Neural cell (in vitro differentiated cells): ENCODE measurements around the gene LAMTOR3. TPM values are rescaled to one million over a fixed set of nuclear protein-coding genes. Genes with fewer than 3 reads are reported as not detected.

Experiments used
- H2AFZ ChIP-seq: fragments of 200-600, 300-800 bp; sonication (generic), shearing (Covaris generic); 2 replicates; pipeline ENCODE4 v1.6.0; 2014; ENCODE audit warnings: low read depth, mild to moderate bottlenecking, antibody characterized with exemption, low read length, moderate library complexity
- H3F3A ChIP-seq: fragments of 200-600 bp; shearing (Covaris generic); 2 replicates; pipeline ENCODE4 v1.6.1; 2016; ENCODE audit warnings: mild to moderate bottlenecking, moderate library complexity, mixed read lengths, antibody characterized with exemption, low read length; ENCODE audit not compliant: insufficient read depth, poor library complexity, severe bottlenecking
- H3K27ac ChIP-seq: fragments of 200-600, 300-800 bp; sonication (generic), shearing (Covaris generic); 2 replicates; pipeline ENCODE4 v1.5.1; 2014; ENCODE audit warnings: mild to moderate bottlenecking, low read length, moderate library complexity
- H3K27me3 ChIP-seq: fragments of 300-800, 200-600 bp; sonication (generic), shearing (Covaris generic); 2 replicates; pipeline ENCODE4 v1.6.0; 2014; ENCODE audit warnings: mild to moderate bottlenecking, low read depth, low read length, moderate library complexity; ENCODE audit not compliant: insufficient read depth
- H3K36me3 ChIP-seq: fragments of 300-800, 200-600 bp; sonication (generic), shearing (Covaris generic); 2 replicates; pipeline ENCODE4 v1.5.1; 2014; ENCODE audit warnings: mild to moderate bottlenecking, antibody characterized with exemption, low read length, moderate library complexity; ENCODE audit not compliant: insufficient read depth
- H3K4me2 ChIP-seq: fragments of 300-800, 200-600 bp; sonication (generic), shearing (Covaris generic); 2 replicates; pipeline ENCODE4 v1.6.0; 2014; ENCODE audit warnings: mild to moderate bottlenecking, low read length
- H3K4me3 ChIP-seq: fragments of 300-800, 200-600 bp; sonication (generic), shearing (Covaris generic); 2 replicates; pipeline ENCODE4 v1.5.1; 2014; ENCODE audit warnings: mild to moderate bottlenecking, low read length, moderate library complexity
- H3K79me2 ChIP-seq: fragments of 200-600 bp; shearing (Covaris generic); replicated peaks from 2 replicates; pipeline ENCODE4 v1.6.0; 2014; ENCODE audit warnings: mild to moderate bottlenecking, low read length, moderate library complexity; ENCODE audit not compliant: insufficient read depth
- H3K9ac ChIP-seq: fragments of 300-800, 200-600 bp; sonication (generic), shearing (Covaris generic); 2 replicates; pipeline ENCODE4 v1.6.1; 2016; ENCODE audit warnings: mild to moderate bottlenecking, low read length, mixed read lengths
- H3K9me2 ChIP-seq: fragments of 200-600 bp; shearing (Covaris generic); 2 replicates; pipeline ENCODE4 v1.6.1; 2016; ENCODE audit warnings: mild to moderate bottlenecking, low read length, mixed read lengths; ENCODE audit not compliant: insufficient read depth
- H3K9me3 ChIP-seq: fragments of 200-600, 300-800 bp; sonication (generic), shearing (Covaris generic); 2 replicates; pipeline ENCODE4 v1.6.1; 2016; ENCODE audit warnings: mild to moderate bottlenecking, mixed run types, low read length, moderate library complexity, mixed read lengths
- H4K20me1 ChIP-seq: fragments of 200-600 bp; shearing (Covaris generic); 2 replicates; pipeline ENCODE4 v1.6.1; 2016; ENCODE audit warnings: mild to moderate bottlenecking, mixed run types; ENCODE audit not compliant: insufficient read depth
- EP300 ChIP-seq: fragments of 450-650 bp; conservative IDR thresholded peaks from 2 replicates; pipeline ENCODE4 v1.6.1; 2014; ENCODE audit warnings: antibody characterized with exemption, mild to moderate bottlenecking, moderate library complexity; ENCODE audit not compliant: poor library complexity, severe bottlenecking
- EZH2 ChIP-seq: fragments of 200-600, 300-800 bp; shearing (Covaris generic), sonication (generic); IDR thresholded peaks from 2 replicates; pipeline ENCODE4 v1.6.1; 2014; ENCODE audit warnings: antibody characterized with exemption, low read length, borderline replicate concordance, mild to moderate bottlenecking; ENCODE audit not compliant: insufficient read depth, poor library complexity, severe bottlenecking
- MXI1 ChIP-seq: fragments of 450-650 bp; conservative IDR thresholded peaks from 2 replicates; pipeline ENCODE4 v1.6.1; 2014; ENCODE audit warnings: antibody characterized with exemption, mild to moderate bottlenecking; ENCODE audit not compliant: poor library complexity, severe bottlenecking
- POLR2AphosphoS5 ChIP-seq: IDR thresholded peaks from 2 replicates; pipeline ENCODE4 v1.6.1; 2012
- RAD21 ChIP-seq: fragments of 450-650 bp; conservative IDR thresholded peaks from 2 replicates; pipeline ENCODE4 v1.6.1; 2014; ENCODE audit warnings: antibody characterized with exemption, mild to moderate bottlenecking, moderate library complexity
- SMC3 ChIP-seq: fragments of 450-650 bp; conservative IDR thresholded peaks from 2 replicates; pipeline ENCODE4 v1.6.1; 2014; ENCODE audit warnings: antibody characterized with exemption, mild to moderate bottlenecking, moderate library complexity; ENCODE audit not compliant: poor library complexity
- TAF1 ChIP-seq: IDR thresholded peaks from 2 replicates; pipeline ENCODE4 v1.6.1; 2012; ENCODE audit warnings: low read depth
- polyA plus RNA-seq: library from polyadenylated mRNA; depleted of rRNA; stranded (reverse); fragments of >200 nt; gene quantifications from 2 replicates; pipeline ENCODE4 v1.2.3, GENCODE V29; 2014
- TF ChIP-seq, protein P1 (sequence below): IDR thresholded peaks from 2 replicates; pipeline ENCODE4 v1.6.1; 2012; ENCODE audit warnings: borderline replicate concordance
- TF ChIP-seq, protein P2 (sequence below): fragments of 450-650 bp; IDR thresholded peaks from 2 replicates; pipeline ENCODE4 v1.5.1; 2014; ENCODE audit warnings: antibody characterized with exemption, mild to moderate bottlenecking, moderate library complexity; ENCODE audit not compliant: poor library complexity, severe bottlenecking

LAMTOR3 gene
- polyA plus RNA-seq, 1 donor from 2014 or later, result 203 TPM

DNA sequence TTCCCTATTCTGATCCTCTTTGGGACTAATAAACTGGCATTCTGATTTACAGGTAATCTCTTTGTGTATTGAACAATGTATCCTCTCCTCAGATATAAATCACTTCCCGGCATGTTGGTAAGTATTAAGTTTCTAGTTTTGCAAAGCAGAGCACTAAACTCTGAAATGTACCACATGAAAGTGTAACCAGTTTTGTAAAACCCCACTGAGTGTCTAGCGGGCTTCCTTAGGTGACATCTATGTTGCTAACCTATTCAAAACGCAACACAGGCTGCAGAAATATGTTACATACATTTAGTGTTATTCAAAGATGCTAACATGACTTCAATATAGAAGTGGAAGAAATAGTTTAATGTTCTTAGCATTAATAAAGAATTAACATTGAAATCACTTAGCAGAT is 26.9 kb upstream of the LAMTOR3 start:
- TF ChIP-seq, protein P1, sequence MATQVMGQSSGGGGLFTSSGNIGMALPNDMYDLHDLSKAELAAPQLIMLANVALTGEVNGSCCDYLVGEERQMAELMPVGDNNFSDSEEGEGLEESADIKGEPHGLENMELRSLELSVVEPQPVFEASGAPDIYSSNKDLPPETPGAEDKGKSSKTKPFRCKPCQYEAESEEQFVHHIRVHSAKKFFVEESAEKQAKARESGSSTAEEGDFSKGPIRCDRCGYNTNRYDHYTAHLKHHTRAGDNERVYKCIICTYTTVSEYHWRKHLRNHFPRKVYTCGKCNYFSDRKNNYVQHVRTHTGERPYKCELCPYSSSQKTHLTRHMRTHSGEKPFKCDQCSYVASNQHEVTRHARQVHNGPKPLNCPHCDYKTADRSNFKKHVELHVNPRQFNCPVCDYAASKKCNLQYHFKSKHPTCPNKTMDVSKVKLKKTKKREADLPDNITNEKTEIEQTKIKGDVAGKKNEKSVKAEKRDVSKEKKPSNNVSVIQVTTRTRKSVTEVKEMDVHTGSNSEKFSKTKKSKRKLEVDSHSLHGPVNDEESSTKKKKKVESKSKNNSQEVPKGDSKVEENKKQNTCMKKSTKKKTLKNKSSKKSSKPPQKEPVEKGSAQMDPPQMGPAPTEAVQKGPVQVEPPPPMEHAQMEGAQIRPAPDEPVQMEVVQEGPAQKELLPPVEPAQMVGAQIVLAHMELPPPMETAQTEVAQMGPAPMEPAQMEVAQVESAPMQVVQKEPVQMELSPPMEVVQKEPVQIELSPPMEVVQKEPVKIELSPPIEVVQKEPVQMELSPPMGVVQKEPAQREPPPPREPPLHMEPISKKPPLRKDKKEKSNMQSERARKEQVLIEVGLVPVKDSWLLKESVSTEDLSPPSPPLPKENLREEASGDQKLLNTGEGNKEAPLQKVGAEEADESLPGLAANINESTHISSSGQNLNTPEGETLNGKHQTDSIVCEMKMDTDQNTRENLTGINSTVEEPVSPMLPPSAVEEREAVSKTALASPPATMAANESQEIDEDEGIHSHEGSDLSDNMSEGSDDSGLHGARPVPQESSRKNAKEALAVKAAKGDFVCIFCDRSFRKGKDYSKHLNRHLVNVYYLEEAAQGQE, result no peak
- TF ChIP-seq MXI1 (no peak), RAD21 (no peak), EP300 (no peak), EZH2 (no peak), POLR2AphosphoS5 (no peak), TAF1 (no peak), SMC3 (no peak)
- TF ChIP-seq, protein P2, sequence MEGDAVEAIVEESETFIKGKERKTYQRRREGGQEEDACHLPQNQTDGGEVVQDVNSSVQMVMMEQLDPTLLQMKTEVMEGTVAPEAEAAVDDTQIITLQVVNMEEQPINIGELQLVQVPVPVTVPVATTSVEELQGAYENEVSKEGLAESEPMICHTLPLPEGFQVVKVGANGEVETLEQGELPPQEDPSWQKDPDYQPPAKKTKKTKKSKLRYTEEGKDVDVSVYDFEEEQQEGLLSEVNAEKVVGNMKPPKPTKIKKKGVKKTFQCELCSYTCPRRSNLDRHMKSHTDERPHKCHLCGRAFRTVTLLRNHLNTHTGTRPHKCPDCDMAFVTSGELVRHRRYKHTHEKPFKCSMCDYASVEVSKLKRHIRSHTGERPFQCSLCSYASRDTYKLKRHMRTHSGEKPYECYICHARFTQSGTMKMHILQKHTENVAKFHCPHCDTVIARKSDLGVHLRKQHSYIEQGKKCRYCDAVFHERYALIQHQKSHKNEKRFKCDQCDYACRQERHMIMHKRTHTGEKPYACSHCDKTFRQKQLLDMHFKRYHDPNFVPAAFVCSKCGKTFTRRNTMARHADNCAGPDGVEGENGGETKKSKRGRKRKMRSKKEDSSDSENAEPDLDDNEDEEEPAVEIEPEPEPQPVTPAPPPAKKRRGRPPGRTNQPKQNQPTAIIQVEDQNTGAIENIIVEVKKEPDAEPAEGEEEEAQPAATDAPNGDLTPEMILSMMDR, result no peak
- Histone ChIP-seq H3K4me3 (no peak overlapping the region), H3K27me3 (no peaks in the 10 kb centered on the region), H3K79me2 (no peaks in the 10 kb centered on the region), H3K9ac (no peak overlapping the region), H2AFZ (no peak overlapping the region), H4K20me1 (no peaks in the 10 kb centered on the region), H3K9me3 (no peaks in the 10 kb centered on the region), H3K4me2 (no peak overlapping the region), H3K9me2 (no peaks in the 10 kb centered on the region), H3K36me3 (peaks cover 9% of the 10 kb centered on the region), H3K27ac (no peak overlapping the region), H3F3A (no peaks in the 10 kb centered on the region)

DNA sequence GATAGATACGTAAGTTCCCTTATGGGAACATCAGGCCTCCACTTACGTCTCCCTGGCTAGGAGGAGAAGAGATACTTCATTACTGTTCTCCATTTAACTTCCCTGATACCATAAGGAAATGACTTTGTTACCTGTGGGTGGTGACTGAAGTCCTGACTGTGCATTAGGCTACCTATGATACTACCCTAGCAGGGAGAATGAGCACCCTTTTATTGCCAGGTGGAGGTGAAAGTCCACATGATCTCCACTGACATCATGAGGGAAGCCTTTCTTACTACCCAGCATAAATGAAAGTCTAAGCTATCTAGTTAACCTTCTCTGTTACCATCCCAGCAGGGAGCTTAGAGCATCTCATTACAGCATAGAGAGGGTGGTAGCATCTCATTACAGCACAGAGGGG is 24.4 kb upstream of the LAMTOR3 start:
- no peaks in the 10 kb centered on the region for H3F3A ChIP-seq
- H3K36me3 ChIP-seq, result peaks cover 9% of the 10 kb centered on the region
- no peak overlapping the region for H3K4me2 ChIP-seq
- no peak overlapping the region for H2AFZ ChIP-seq
- H3K27me3 ChIP-seq, result no peaks in the 10 kb centered on the region
- H4K20me1 ChIP-seq, result no peaks in the 10 kb centered on the region
- TF ChIP-seq POLR2AphosphoS5, result no peak
- no peak for TF ChIP-seq TAF1
- H3K4me3 ChIP-seq, result no peak overlapping the region
- no peaks in the 10 kb centered on the region for H3K79me2 ChIP-seq
- no peak overlapping the region for H3K27ac ChIP-seq
- H3K9me2 ChIP-seq, result no peaks in the 10 kb centered on the region
- no peak overlapping the region for H3K9ac ChIP-seq
- no peaks in the 10 kb centered on the region for H3K9me3 ChIP-seq

DNA sequence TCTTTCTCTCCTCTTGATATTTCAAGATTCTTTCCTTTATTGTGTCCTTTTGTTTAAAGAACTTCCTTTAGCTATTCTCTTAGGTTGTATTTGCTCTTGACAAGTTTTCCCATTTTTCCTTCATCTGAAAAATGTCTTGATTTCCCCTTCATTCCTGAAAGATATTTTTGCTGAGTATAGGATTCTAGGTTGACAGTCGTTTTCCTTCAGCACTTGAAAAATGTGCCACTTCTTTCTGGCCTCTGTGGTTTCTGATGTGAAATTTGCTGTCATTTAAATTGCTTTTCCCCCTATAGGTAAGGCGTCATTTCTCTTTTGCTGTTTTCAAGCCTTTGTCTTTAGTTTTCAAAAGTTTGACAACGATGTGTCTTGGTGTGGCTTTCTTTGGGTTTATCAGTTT is 23.3 kb upstream of the LAMTOR3 start:
- Histone ChIP-seq H3K27ac (no peak overlapping the region), H2AFZ (no peak overlapping the region), H3K9me2 (no peaks in the 10 kb centered on the region), H3K9ac (no peak overlapping the region), H3K36me3 (peaks cover 5% of the 10 kb centered on the region), H3K27me3 (no peaks in the 10 kb centered on the region), H3K4me3 (no peak overlapping the region), H4K20me1 (no peaks in the 10 kb centered on the region), H3K9me3 (no peaks in the 10 kb centered on the region), H3K4me2 (no peak overlapping the region), H3K79me2 (no peaks in the 10 kb centered on the region), H3F3A (no peaks in the 10 kb centered on the region)
- TF ChIP-seq POLR2AphosphoS5, result no peak
- TF ChIP-seq TAF1, result no peak
- no peak for TF ChIP-seq RAD21
- TF ChIP-seq EZH2, result no peak
- TF ChIP-seq, protein P2, result no peak
- no peak for TF ChIP-seq EP300
- TF ChIP-seq, protein P1, result no peak
- no peak for TF ChIP-seq SMC3
- TF ChIP-seq MXI1, result no peak
